GM19452 (cell line): ENCODE data around the gene BCL2.

Experiments used
- ATAC-seq: cut with Tn5 transposase; IDR thresholded peaks from one replicate; pipeline ENCODE4 v1.9.1; 2021; ENCODE audit not compliant: unreplicated experiment

Gene BCL2

GRCh38 chr18:63161761-63162195, 157.8 kb downstream of the BCL2 start:
- peak; percentile 53 for ATAC-seq

DNA sequence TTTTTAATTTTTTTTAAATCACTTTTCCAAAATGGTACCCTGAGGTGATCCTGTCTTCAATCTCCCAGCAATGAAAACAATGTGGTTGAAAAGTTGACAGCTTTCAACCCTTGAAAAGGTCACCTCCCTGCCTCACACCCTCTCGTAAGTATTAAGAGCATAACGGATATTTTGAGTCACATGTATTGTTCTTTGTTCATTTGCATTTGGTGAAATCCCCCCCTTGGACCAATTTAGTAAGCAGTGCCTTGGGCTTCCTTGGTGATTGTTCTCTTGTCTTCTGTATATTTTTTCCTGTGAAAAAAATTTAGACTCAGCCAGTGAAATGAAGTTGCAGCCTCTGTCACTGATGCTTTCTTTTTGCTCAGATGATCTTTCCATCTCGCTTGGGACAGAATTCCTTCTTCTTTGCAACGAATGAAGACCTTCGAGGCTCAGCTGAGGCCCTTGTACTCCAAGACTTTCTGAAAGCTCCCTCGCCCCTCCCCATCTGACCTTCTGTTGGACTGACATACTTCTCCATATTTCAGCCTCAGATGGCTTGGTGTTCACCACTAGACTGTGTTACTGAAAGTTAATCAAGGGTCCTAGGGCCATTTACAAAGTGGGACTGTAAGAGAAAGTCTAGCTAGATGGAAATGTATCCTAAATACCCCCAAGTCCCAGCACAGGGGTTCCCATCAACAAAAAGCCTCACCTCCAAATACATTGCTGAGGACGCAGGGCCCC, 158.4 kb downstream of the BCL2 start:
- ATAC-seq, result peak; percentile 10

GRCh38 chr18:63160172-63160995, 159.2 kb downstream of the BCL2 start:
- no peak for ATAC-seq

- no peak for ATAC-seq
Measured at GRCh38 chr18:63159590-63159989, 160.0 kb downstream of the BCL2 start.

DNA sequence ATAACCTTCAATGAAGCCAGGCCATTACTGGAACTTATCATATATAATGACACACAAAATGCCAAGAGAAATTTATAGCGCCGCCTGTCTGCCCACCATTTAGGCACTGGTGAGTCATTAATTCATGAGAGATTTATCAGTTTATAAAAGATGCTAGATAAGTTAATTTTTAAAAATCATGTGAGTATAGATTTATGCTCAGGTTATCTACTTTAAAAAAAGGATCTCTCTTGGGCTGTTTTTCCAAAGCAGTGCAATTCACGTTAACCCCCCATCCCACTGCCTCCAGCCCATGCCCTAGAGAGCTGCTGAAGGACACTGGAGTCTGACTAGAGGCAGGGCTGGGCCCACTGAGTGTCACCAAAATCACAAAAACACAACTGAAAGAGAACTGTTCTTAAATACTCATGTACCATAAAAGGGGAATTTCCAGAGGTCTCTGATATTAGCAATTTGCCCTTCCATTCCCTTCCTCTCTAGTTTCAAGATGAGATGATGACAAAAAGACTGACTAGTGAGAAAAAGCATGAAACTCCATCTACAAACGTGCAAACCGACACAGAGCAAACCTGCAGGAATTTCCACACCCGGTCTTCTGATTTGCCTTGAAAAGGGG, 160.8 kb downstream of the BCL2 start:
- ATAC-seq, result no peak

DNA sequence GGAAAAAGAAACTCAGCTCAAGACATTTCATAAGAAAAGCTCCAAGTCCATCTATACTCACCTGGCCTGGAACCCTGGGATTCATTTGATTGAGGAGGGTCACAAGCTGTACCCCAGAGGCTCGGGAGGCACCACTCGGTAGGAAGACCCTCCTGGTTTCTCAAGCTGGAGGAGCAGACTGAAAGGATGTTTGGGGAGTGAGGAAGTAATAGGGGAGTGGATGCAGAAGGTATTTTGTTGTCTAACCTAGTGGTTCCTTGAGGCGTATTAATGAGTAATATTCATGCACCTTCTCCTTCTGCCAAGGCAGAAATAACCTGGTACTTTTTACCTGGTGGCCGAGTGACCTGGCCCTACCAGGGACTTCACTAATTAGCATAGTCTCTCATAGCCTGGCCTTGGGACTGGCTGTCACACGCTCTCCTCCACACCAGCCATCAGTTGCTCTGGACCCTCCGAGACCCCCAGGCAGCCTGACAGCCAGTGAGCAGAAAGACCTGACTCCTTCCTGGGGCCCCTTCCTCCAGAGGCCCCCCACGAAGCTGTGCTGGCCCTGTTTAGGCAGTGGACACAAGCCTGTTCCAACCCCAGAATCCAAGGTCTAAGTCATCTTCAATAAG, 161.4 kb downstream of the BCL2 start:
- ATAC-seq, result no peak

GRCh38 chr18:63157293-63158011, 162.1 kb downstream of the BCL2 start:
- peak; percentile 10 for ATAC-seq

DNA sequence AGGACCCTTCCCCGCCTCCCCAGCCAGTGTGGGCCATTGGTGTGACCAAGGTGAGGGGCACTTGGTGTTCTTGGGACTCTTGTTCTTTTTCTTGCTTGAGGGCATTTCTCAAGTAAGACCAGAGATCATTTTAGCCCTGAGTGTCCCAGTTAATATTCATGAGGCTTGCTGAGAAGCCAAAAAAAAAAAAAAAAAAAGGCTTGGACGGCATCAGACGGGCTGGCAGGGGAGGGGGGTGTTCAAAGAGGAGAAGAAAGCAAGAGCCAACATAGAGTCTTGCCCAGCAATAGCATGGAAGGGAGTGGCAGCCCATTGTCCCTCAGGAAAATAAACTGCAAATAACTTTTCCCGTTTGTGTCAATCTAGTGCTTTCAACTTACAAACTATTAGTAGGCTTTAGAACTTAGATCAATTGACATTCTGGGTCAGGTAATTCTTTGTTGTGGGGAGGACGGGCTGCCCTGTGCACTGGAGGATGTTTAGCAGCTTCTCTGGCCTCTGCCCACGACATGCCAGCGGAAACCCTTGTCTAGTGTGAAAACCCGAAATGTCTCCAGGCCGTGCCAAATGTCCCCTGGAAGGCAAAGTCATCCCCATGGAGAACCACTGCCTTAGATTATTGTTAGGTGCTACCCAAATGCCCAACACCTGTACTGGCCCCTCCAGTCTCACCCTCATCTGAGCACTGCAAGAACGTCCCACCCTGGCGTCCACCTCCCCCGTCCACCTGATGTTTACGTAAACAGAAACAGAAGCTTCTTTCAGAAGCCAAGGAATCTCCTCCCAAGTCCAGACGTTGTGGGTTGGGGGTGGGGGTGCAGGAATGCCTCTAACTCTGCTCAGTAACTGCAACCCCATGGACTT, 163.4 kb downstream of the BCL2 start:
- ATAC-seq, result no peak

- ATAC-seq, result peak; percentile 48
Measured at GRCh38 chr18:63155169-63155852, 164.3 kb downstream of the BCL2 start.

DNA sequence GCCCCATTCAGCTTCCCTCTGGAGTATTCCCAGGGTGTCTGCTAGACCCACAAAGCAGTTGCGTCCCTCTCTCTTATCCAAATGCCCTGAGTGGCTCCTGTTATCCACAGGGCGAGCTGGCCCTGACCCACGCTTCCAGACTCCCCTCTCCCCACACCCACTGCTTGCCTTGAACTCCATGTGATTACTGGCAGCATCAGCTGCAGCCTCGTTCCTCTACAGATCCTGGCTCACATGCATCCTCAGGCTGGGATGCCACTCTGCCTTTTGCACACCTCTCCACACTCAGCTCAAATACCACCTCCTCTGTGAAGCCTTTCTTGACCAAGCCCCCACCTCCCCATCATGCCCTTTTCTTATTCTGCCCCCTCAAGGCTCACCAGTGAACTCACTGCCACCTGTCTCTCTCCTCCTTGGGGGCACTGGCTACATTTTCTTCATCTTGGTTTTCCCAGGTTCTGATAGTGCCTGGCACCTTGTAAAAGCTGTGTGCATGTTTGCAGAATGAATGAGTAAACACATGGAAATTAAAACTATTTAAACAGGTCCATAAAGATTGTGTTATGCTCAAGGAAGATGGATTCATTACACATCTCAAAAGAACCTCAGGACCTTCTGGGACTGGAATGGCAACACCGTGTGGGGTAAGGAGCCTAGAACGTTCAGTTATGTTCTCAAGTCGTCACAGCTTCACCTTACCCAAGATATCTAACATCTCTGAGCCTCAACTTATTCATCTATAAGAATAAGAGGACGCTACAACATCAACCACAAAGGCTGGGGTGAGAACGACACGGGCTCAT, 165.0 kb downstream of the BCL2 start:
- ATAC-seq, result no peak

GRCh38 chr18:63152791-63153190, 166.8 kb downstream of the BCL2 start:
- ATAC-seq, result no peak

- ATAC-seq, result no peak
Measured at GRCh38 chr18:63152096-63152495, 167.5 kb downstream of the BCL2 start.

GRCh38 chr18:63151539-63151938, 168.0 kb downstream of the BCL2 start:
- no peak for ATAC-seq

- no peak for ATAC-seq
Measured at GRCh38 chr18:63150942-63151421, 168.6 kb downstream of the BCL2 start.

DNA sequence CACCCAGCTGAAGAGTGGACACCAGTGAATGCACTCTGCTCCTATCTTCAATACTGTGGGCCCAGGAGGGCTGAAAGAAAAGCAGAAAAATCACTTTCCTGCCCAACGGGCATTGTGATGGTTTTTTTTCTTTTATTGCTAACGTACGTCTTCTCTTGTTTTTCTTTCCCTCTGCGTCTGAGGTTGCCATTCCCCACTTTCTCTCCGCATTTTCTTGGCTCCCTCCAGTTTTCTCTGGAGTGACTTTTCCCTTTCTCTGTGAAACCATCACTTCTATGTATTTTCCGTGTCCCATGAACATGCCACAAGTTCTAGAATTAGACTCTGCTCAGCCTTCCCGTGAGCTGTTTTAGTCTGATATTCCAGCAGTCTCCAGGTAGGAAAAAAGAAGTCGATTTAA, 169.2 kb downstream of the BCL2 start:
- ATAC-seq, result no peak

DNA sequence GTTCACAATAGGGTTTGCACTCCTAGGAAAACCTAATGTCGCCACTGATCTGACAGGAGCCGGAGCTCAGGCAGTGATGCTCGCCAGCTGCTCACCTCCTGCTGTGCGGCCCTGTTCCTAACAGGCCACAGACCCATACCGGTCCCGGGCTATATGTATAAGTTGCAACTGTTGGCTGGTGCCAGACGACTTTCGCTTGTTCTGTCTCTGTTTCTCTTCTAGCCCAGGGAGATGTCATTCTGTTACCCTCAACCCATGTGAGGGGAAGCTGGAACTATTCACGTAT, 170.3 kb downstream of the BCL2 start:
- no peak for ATAC-seq

GRCh38 chr18:63148449-63149301, 170.9 kb downstream of the BCL2 start:
- no peak for ATAC-seq

GRCh38 chr18:63147973-63148372, 171.6 kb downstream of the BCL2 start:
- no peak for ATAC-seq
